ENCODE data around the gene CMIP.

CMIP gene

DNA sequence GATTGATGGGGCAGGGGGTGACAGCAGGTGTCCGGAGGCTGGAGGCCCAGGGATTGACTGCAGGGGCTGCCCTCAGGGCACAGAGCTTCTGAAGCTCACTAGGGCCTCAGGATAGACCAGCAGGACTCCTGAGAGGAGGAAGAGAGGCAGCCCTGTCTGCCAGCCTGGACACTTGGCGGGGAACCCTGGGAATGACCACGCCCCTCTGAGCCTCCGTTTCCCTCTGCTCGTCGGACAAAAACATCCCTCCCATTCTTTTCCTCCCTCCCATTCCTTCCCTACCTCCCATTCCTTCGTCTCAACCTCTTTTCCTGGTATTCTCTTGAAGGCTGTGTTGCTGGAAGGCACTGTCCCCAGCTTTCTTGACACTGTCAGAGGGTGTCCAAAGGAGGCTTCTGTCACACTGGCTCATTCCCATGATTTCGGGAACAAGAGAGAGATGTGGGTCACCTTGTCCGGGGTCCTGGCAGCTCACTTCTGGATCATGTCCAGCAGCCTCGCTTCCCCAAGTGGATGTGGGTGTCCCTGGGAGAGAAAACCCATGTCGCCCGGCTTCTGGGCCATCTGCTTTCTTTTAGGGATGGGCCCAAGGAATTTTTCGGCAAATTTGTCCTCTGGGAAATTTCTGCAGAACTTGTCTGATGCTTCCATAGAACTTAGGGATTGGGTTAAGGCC, 145.5 kb downstream of the CMIP start:
- DNase-seq = no peak
- no peaks in the 10 kb centered on the region for H3K27me3 ChIP-seq
- intact Hi-C loops (cut with DNase I; ENCODE audit: low total_unique reads) = no loop called here
- no peaks in the 10 kb centered on the region for H3K36me3 ChIP-seq
- no peaks in the 10 kb centered on the region for H3K4me1 ChIP-seq
- H3K9me3 ChIP-seq = no peaks in the 10 kb centered on the region
- H3K4me3 ChIP-seq = no peak overlapping the region
- H3K27ac ChIP-seq = no peak overlapping the region
- TF ChIP-seq, protein P1, sequence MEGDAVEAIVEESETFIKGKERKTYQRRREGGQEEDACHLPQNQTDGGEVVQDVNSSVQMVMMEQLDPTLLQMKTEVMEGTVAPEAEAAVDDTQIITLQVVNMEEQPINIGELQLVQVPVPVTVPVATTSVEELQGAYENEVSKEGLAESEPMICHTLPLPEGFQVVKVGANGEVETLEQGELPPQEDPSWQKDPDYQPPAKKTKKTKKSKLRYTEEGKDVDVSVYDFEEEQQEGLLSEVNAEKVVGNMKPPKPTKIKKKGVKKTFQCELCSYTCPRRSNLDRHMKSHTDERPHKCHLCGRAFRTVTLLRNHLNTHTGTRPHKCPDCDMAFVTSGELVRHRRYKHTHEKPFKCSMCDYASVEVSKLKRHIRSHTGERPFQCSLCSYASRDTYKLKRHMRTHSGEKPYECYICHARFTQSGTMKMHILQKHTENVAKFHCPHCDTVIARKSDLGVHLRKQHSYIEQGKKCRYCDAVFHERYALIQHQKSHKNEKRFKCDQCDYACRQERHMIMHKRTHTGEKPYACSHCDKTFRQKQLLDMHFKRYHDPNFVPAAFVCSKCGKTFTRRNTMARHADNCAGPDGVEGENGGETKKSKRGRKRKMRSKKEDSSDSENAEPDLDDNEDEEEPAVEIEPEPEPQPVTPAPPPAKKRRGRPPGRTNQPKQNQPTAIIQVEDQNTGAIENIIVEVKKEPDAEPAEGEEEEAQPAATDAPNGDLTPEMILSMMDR (IDR thresholded peaks at IDR 0.05) = no peak

GRCh38 chr16:81590714-81591544, 146.3 kb downstream of the CMIP start:
- Histone ChIP-seq H3K27ac (no peak overlapping the region), H3K4me3 (no peak overlapping the region), H3K36me3 (no peaks in the 10 kb centered on the region), H3K27me3 (no peaks in the 10 kb centered on the region), H3K4me1 (no peaks in the 10 kb centered on the region), H3K9me3 (no peaks in the 10 kb centered on the region)
- no peak for DNase-seq
- TF ChIP-seq, protein P1 (IDR thresholded peaks at IDR 0.05) = no peak
- intact Hi-C loops (cut with DNase I; ENCODE audit: low total_unique reads) = no loop called here

DNA sequence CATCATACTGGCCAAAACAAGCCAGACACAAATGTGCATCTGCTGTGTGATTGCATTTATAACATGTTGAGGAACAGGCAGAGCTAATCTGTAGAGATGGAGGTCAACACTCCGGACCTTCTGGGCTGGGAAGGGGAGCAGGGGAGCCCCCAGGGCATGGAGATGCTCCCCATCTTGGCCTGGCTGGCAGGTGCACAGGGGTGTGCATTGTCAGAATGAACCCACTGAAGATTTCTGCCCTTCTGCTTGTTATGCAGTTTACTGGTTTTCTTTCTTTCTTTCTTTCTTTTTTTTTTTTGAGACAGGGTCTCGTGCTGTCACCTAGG, 146.9 kb downstream of the CMIP start:
- DNase-seq = no peak
- intact Hi-C loops (cut with DNase I; ENCODE audit: low total_unique reads) = no loop called here
- H3K9me3 ChIP-seq = no peaks in the 10 kb centered on the region
- TF ChIP-seq, protein P1 (IDR thresholded peaks at IDR 0.05) = no peak
- no peak overlapping the region for H3K27ac ChIP-seq
- H3K36me3 ChIP-seq = no peaks in the 10 kb centered on the region
- H3K4me1 ChIP-seq = no peaks in the 10 kb centered on the region
- no peak overlapping the region for H3K4me3 ChIP-seq
- H3K27me3 ChIP-seq = no peaks in the 10 kb centered on the region

DNA sequence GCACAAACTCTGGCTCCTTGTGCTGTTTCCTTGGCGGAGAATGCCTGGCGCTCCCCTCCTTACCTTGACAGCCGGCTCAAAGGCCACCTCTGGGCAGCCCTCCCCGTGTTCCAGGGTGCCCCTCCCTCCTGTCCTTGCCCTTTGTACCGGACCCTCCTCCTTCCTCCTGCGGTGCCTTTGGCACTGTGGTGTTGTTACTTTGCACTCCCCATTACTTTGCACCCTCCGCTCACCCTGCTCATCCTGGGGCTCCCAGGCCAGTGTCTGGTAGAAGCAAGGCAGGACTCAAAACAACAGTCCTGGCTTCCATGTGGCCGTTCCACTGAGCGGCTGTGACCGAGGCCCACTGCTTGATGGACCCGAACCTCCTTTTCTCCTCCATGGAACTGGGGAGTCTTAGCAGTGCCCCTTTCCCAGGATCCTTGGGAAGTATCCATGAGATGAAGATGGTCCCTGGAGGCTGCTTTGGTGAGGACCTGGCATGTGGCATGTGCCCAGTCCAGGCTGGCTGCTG, 147.8 kb downstream of the CMIP start:
- Histone ChIP-seq H3K27me3 (no peaks in the 10 kb centered on the region), H3K27ac (no peak overlapping the region), H3K9me3 (no peaks in the 10 kb centered on the region), H3K36me3 (no peaks in the 10 kb centered on the region), H3K4me1 (no peaks in the 10 kb centered on the region), H3K4me3 (no peak overlapping the region)
- TF ChIP-seq, protein P1 (IDR thresholded peaks at IDR 0.05) = no peak
- DNase-seq = no peak
- intact Hi-C loops (cut with DNase I; ENCODE audit: low total_unique reads) = no loop called here

- Histone ChIP-seq H3K27ac (no peak overlapping the region), H3K27me3 (no peaks in the 10 kb centered on the region), H3K36me3 (no peaks in the 10 kb centered on the region), H3K4me1 (no peaks in the 10 kb centered on the region), H3K4me3 (no peak overlapping the region), H3K9me3 (no peaks in the 10 kb centered on the region)
- intact Hi-C loops (cut with DNase I; ENCODE audit: low total_unique reads) = no loop called here
- DNase-seq = no peak
- TF ChIP-seq, protein P1 (IDR thresholded peaks at IDR 0.05) = no peak
These were observed 148.9 kb downstream of the CMIP start for GRCh38 chr16:81593481-81593880.
